IPS-NIHi7 (cell line): Measurements from ENCODE around the gene CPNE8.

Source experiments
- DNase-seq: peaks from one replicate; pipeline ENCODE4 v3.0.0; 2012; ENCODE audit warnings: mixed read lengths; ENCODE audit errors: extremely low spot score

The CPNE8 gene

GRCh38 chr12:38895446-38895845 lies 9.9 kb downstream of the CPNE8 start:
- DNase-seq = no peak

- no peak for DNase-seq
Measured at GRCh38 chr12:38892976-38893375, 12.4 kb downstream of the CPNE8 start.

GRCh38 chr12:38892087-38892786 lies 13.2 kb downstream of the CPNE8 start:
- DNase-seq = no peak

- DNase-seq = no peak
Measured at GRCh38 chr12:38890102-38890855, 15.1 kb downstream of the CPNE8 start.

GRCh38 chr12:38889297-38889815 lies 16.0 kb downstream of the CPNE8 start:
- no peak for DNase-seq

GRCh38 chr12:38887770-38888169 lies 17.6 kb downstream of the CPNE8 start:
- no peak for DNase-seq

GRCh38 chr12:38886931-38887330 lies 18.5 kb downstream of the CPNE8 start:
- DNase-seq = no peak

GRCh38 chr12:38886064-38886463 lies 19.3 kb downstream of the CPNE8 start:
- DNase-seq = no peak

- no peak for DNase-seq
Measured at GRCh38 chr12:38884666-38885065, 20.7 kb downstream of the CPNE8 start.

- DNase-seq = no peak
Measured at GRCh38 chr12:38883629-38884134, 21.7 kb downstream of the CPNE8 start.

- no peak for DNase-seq
Measured at GRCh38 chr12:38880288-38880687, 25.1 kb downstream of the CPNE8 start.

GRCh38 chr12:38878986-38879385 lies 26.4 kb downstream of the CPNE8 start:
- no peak for DNase-seq

- DNase-seq = no peak
Measured at GRCh38 chr12:38878333-38878705, 27.1 kb downstream of the CPNE8 start.

GRCh38 chr12:38875586-38876228 lies 29.7 kb downstream of the CPNE8 start:
- DNase-seq = no peak

- DNase-seq = no peak
Measured at GRCh38 chr12:38872561-38872960, 32.8 kb downstream of the CPNE8 start.

GRCh38 chr12:38872156-38872555 lies 33.2 kb downstream of the CPNE8 start:
- DNase-seq = no peak

- no peak for DNase-seq
Measured at GRCh38 chr12:38869036-38869435, 36.4 kb downstream of the CPNE8 start.

- no peak for DNase-seq
Measured at GRCh38 chr12:38850461-38850860, 54.9 kb downstream of the CPNE8 start.

- no peak for DNase-seq
Measured at GRCh38 chr12:38847247-38847646, 58.1 kb downstream of the CPNE8 start.

GRCh38 chr12:38844267-38844666 lies 61.1 kb downstream of the CPNE8 start:
- no peak for DNase-seq

- DNase-seq = no peak
Measured at GRCh38 chr12:38838056-38838850, 67.1 kb downstream of the CPNE8 start.

- DNase-seq = no peak
Measured at GRCh38 chr12:38831715-38832114, 73.7 kb downstream of the CPNE8 start.
